Measurements from ENCODE around the gene RIMBP2.

- TF ChIP-seq POLR2AphosphoS5 (IDR thresholded peaks at IDR 0.05; ENCODE audit: low read depth, low read length) (no peak), SIN3A (IDR thresholded peaks at IDR 0.05; ENCODE audit: borderline replicate concordance, insufficient read depth, low read length) (no peak)
These were observed 59.7 kb downstream of the RIMBP2 start for GRCh38 chr12:130656411-130656810.

All from PFSK-1 (cell line).